ENCODE results near the gene DOCK2.

DNA sequence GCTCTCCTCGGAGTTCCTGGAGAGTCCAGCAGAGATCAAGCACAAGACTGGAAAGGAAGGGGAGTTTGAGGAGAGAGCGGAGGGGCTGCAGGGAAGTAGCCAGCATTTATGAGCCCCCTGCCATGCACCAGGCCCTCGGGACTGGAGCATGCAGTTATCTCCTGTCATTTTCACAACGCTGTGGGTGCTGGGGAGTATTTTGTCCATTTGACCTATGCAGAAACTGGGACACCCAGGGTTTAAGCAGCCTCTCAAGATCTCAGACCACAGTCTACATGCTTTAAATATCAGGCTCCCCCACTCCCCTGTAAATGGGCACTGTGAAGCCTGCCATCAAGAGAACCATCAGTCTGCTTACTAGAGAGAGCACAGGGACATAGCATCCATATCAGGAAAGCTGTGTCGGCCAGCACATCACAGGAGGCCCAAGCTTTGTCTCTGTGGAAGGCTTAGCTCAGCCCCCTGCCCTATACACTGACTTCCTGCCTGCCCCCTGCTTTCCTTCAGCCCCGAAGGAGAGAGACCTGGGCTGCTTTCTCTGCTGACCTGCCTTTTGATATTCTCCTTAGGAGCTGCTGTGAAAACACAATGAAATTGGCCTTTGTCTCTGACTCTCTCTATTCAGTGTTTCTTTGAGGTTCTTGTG is 475.9 kb downstream of the DOCK2 start:
- TF ChIP-seq CTCF (IDR thresholded peaks at IDR 0.05) = no peak
- TF ChIP-seq POLR2A (IDR thresholded peaks at IDR 0.05) = no peak
- no peak for TF ChIP-seq POLR2AphosphoS5 (IDR thresholded peaks at IDR 0.05)
